Measurements from ENCODE around the gene CPOX.

- TF ChIP-seq CTCF (IDR thresholded peaks at IDR 0.05; ENCODE audit: insufficient read depth, low read length) (no peak), GABPA (IDR thresholded peaks at IDR 0.05; ENCODE audit: low read depth) (no peak), POLR2AphosphoS5 (IDR thresholded peaks at IDR 0.05; ENCODE audit: low read depth) (no peak), REST (IDR thresholded peaks at IDR 0.05; ENCODE audit: insufficient replicate concordance, low read depth) (no peak)
These were observed 971 bp downstream of the CPOX start for GRCh38 chr3:98592345-98592935.

All from HL-60 (cell line).